Kidney epithelial cell (primary cell): ENCODE data around the gene HEBP2. TPM values are rescaled to one million over a fixed set of nuclear protein-coding genes. Genes with fewer than 3 reads are reported as not detected.

ENCODE experiments used
- DNase-seq: peaks from one replicate; pipeline ENCODE4 v3.0.0-alpha.2; 2010; ENCODE audit warnings: low read depth
- H3K27me3 ChIP-seq: 2 replicates; pipeline ENCODE4 v1.6.0; 2011; ENCODE audit warnings: low read length; ENCODE audit not compliant: control insufficient read depth, insufficient read depth
- H3K36me3 ChIP-seq: 2 replicates; pipeline ENCODE4 v1.5.1; 2011; ENCODE audit warnings: low read length; ENCODE audit not compliant: control insufficient read depth, insufficient read depth
- H3K4me3 ChIP-seq: 2 replicates; pipeline ENCODE4 v1.5.1; 2011; ENCODE audit warnings: low read depth, mild to moderate bottlenecking, control low read depth, low read length
- CTCF ChIP-seq: IDR thresholded peaks from 2 replicates; pipeline ENCODE4 v1.5.1; 2011; ENCODE audit warnings: mild to moderate bottlenecking, moderate library complexity, low read length, control low read depth, inconsistent platforms; ENCODE audit not compliant: insufficient read depth, poor library complexity, severe bottlenecking
- total RNA-seq: library from RNA; depleted of rRNA; stranded (reverse); fragments of >200 nt; gene quantifications from 2 replicates; pipeline ENCODE4 v1.2.3, GENCODE V29; 2015

The HEBP2 gene
- total RNA-seq, 1 donor from 2014 or later: 82.1 TPM

GRCh38 chr6:138382498-138383265, 21.3 kb upstream of the HEBP2 start:
- Histone ChIP-seq H3K36me3 (no peaks in the 10 kb centered on the region), H3K27me3 (no peaks in the 10 kb centered on the region), H3K4me3 (no peak overlapping the region)
- DNase-seq: no peak
- TF ChIP-seq CTCF: no peak

- Histone ChIP-seq H3K36me3 (no peaks in the 10 kb centered on the region), H3K27me3 (no peaks in the 10 kb centered on the region), H3K4me3 (no peak overlapping the region)
- TF ChIP-seq CTCF: no peak
- DNase-seq: no peak
Observed at GRCh38 chr6:138383776-138384175, 20.2 kb upstream of the HEBP2 start.

GRCh38 chr6:138386897-138387296, 17.1 kb upstream of the HEBP2 start:
- H3K4me3 ChIP-seq: no peak overlapping the region
- H3K27me3 ChIP-seq: no peaks in the 10 kb centered on the region
- no peak for DNase-seq
- H3K36me3 ChIP-seq: no peaks in the 10 kb centered on the region
- TF ChIP-seq CTCF: no peak

- TF ChIP-seq CTCF: no peak
- no peak overlapping the region for H3K4me3 ChIP-seq
- no peaks in the 10 kb centered on the region for H3K27me3 ChIP-seq
- DNase-seq: no peak
- no peaks in the 10 kb centered on the region for H3K36me3 ChIP-seq
Observed at GRCh38 chr6:138387577-138388368, 16.2 kb upstream of the HEBP2 start.

- TF ChIP-seq CTCF: no peak
- H3K27me3 ChIP-seq: no peaks in the 10 kb centered on the region
- no peaks in the 10 kb centered on the region for H3K36me3 ChIP-seq
- no peak for DNase-seq
- H3K4me3 ChIP-seq: no peak overlapping the region
Observed at GRCh38 chr6:138389551-138389950, 14.5 kb upstream of the HEBP2 start.
